Endometrium (tissue), 2 donors: ENCODE data around the gene ARID1B.

Source experiments
- FAIRE-seq: peaks from 2 replicates; lab custom pipeline; 2012; peaks lifted over from hg19 to GRCh38; lab: Jason Lieb, UNC
- donor health status: control.
- donor health status: control.

ARID1B gene

DNA sequence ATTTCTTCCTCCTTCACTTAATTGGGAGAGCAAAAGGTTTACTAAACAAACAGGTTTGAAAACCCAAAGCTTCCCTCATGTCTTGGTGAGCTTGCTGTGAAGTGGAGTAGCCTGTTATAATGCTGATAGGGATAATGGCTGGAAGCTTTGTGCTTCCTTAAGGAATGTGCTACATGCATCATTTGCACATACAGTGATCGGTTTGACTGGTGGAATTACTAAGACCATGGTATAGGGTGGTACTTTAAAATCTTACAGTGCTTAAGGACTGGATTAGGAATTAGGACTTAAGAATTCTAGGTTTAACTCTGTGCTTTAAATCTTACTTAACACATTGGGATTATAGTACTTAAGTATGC lies 75.7 kb downstream of the ARID1B start:
- FAIRE-seq: no peak

DNA sequence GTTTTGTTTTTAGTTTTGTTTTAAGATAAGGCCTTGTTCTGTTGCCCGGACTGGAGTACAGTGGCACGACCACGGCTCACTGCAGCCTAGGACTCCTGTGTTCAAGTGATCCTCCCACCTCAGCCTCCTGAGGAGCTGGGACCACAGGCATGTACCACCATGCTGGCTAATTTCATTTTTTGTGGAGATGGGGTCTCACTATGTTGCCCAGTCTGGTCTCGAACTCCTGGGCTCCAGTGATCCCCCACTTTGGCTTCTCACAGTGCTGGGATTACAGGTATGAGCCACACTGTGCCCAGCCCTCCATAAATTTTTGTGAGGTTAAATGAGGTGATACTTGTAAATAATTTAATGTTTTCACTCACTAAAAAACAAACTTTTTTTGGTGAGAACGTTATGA lies 76.6 kb downstream of the ARID1B start:
- no peak for FAIRE-seq

DNA sequence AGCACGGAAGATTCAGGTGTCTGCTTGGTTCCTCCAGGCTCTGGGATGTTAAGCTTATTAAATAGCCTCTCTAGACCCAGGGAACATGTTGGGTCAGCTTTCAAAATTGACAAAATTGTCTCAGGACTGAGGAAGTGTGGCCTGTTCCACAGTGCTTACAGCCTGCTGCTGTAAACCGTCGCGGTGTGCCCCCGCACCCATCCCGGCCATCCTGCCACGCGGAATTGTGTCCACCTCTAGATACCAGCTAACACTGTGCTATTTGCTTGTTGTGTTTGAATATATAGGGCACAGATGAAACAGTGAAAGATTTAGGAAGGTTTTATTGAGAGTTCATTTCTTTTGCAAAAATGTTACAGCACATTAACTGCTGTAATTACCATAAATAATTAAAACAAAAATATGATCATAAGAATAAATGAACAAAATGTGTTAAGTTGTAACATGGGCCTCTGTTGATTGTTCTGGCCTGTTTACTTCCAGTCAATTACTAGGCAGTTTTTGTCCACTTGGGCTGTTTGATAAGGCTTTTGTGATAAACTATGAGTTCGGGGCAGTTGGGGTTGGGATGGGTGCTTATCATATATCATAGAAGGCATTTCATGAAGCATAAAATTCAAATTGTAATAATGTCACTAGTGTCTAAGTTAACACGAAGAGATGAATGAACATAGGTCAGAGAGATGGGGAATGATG lies 77.4 kb downstream of the ARID1B start:
- no peak for FAIRE-seq

DNA sequence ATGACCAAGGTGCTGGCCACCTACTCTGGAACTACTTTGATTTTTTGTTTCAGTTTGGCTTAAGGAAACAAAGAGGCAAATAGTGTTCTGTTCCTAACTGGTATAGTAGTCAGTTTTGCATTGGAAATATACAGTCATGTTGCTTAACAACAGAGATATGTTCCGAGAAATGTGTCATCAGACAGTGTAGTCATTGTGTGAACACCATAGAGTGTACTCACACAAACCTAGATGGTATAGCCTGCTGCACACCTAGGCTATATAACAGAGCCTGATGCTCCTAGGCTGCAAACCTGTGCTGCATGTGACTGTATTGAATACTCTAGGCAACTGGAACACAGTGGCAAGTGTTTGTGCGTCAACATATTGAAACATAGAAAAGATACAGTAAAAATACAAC lies 80.4 kb downstream of the ARID1B start:
- no peak for FAIRE-seq

DNA sequence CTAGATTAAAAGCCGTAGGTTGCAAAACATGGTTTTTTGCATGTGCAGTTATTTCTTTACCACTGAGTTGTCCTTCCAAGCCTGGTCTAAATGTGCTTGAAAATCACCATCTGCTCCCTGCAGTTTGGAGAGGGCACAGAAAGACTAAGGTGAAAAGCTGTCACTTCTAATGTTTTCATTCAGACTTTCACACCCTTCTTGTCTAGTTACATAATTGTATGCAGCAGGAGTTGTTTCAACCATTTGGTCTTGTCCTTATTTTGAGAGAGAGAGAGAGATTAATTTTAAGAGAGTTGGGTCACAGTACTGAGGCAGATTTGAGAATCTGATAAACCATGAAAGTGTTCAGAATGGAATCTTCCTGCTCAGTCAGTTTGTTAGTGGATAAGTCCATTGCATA lies 82.5 kb downstream of the ARID1B start:
- no peak for FAIRE-seq

DNA sequence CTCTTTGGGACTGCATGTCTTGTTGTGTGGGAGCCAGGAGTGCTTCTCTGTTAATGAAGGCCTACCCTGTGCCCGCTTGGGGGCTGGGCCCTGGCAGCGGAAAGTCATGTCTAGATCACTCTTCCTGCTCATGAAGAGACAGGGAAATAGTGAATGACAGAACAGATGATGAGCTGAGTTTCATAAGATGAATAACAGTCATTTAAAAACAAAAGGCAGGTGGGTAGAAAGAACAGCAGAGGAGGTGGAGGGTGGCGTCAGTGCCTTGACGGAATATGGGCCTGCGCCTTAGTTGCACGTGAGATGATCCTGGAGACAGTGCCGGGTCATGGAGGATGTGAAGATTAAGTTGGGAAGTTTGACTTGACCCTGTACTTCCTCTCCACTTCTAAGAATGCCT lies 85.5 kb downstream of the ARID1B start:
- FAIRE-seq: no peak

DNA sequence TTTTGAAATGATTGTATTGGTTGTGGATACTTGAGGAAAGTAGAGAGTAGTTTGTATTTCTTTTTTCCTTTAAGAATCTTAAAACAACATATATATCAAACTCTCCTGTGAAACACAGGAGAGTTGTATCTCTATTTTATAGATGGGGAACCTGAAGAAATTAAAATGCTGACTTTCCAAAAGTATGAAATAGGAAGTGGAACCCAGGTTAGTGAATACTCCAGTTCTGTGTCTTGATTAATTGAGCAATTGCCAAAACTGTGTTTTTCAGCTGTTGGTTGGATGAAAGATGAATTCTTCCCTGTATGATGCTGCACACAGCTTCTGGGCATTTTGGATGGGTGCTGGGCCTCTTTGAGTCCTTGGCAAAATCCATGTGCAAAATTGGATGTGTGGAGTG lies 86.3 kb downstream of the ARID1B start:
- no peak for FAIRE-seq

DNA sequence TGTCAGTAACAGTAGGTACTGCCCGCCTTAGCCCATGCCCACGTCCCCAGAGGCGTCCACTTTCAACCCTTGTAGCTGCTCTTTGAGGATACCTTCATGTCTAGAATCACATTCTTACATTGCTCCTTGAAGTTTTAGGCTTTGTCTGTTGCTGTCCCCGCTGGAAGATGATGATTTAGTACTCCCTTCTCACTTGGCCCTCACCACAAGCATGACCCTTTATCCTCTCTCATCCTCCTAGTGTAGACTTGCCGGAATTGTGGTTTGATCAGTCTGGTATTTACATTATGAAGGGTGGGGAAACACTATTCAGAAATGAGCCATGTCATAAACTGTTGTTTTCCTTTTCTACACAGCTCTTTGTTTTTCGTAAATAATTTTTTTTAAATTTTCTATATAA lies 87.4 kb downstream of the ARID1B start:
- no peak for FAIRE-seq

DNA sequence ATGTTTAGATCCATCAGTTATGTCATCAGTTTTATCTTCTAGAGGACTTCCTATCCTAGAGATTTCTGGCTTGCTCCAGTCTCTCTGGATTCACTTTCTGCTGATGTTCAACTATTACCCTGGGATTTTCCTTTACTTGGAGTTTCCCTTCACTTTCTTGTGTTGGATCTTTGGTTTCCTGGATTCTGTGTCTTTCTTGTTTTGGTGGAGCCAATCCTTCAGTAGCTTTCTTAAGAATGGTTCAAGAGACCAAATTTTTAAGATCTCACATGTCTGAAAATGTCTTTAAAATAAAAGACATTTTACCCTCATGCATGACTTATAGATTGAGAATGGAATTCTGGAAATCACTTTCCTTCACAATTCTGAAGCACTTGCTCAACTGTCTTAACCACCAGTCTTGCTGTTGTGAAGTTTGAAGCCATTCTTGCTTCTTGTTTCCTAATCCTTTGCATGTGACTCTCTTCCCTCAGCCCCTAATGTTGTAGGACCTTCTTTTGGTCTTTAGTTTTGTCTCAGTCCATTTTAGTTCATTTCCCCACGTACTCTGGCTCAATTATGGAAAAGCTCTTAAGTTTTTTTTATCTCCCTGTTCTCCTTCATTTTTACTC lies 87.9 kb downstream of the ARID1B start:
- FAIRE-seq: no peak

DNA sequence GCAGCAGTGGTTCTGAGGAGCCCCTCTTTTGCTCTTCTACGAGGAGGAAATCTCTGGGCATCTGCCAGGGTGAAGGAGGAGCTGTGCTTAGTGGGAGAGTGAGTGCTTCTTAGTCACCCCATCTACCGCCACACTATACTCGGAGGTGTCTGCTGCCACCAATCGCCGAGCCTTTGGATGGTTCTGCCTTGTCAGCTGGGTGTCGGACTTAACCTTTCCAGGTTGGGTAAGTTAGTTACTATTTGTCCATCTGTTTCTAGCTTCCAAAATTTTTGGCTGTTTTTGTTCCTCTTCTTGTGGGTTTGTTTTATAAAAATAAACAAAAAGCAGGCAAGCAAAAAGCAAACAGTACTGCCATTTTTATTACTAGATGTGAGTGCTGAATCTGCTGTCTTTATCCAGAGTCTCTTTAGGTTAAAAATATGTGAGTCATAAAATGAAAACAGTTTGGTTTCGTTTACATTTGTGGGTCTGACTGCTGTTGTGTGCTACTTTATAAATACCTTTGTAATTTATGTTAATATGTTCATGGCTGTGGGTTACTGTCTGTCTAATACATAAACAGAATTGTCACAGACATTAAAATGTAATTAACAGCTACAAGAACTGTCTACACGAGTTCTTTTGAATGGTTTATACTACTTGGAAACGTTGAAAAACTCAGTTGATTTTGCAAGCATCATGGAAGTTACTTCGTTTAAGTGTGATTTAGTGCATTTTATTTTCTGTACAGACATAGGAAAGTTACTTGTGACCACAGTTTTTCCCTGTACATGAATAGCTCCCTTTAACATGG lies 89.2 kb downstream of the ARID1B start:
- peak; percentile 71 for FAIRE-seq

DNA sequence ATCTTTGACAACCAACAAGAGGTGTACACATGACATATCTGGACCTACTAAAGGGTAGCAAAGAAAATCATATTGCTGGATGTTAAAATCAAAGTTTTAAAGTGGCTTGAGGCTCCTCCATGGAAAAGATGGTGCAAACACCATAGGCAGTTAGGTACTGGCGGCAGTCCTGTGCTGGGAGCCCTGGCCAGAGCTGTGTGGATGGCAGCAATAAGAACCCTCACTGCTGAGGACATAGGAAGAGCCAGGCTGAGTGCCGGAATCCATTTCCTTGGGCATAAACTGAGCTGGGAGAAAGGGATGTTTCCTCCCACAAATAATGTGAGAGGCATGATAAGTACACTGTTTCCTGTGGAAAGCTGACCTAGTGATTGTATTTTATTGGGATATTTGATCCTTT lies 89.9 kb downstream of the ARID1B start:
- no peak for FAIRE-seq

DNA sequence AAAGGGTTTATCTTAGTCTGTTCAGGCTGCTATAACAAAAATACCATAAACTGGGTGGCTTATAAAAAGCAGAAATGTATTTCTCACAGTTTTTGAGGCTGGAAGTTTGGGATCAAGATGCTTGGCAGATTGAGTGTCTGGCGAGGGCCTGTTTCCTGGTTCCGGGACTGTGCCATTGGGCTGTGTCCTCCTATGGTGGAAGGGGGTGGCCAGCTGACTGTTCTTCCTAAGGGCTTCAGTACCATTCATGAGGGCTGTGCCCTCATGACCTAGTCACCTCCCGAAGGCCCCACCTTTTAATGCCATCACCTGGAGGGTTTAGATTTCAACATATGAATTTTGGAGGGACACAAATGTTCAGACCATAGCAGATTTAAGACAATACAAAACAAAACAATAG lies 91.2 kb downstream of the ARID1B start:
- FAIRE-seq: no peak

DNA sequence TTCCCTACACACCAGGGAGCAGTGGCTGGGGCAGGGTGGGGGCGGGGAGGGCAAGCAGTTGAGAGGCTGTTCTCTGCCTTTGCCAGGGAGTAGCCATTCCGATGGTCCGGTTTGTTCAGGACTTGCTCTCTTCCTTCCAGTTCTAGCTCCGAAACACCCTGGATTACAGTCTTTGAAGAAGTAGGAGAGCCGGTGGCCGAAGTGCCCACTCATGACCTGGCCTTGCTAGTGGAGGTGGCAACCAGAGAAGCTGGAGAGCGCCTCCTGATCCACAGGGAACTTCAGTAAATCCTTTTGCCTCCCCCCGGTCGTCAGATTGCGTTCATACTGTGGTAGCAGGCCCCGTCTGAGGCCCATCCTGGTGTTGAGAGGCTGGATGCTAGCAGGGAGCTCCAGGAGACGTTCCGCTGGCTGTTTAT lies 92.8 kb downstream of the ARID1B start:
- FAIRE-seq: no peak

DNA sequence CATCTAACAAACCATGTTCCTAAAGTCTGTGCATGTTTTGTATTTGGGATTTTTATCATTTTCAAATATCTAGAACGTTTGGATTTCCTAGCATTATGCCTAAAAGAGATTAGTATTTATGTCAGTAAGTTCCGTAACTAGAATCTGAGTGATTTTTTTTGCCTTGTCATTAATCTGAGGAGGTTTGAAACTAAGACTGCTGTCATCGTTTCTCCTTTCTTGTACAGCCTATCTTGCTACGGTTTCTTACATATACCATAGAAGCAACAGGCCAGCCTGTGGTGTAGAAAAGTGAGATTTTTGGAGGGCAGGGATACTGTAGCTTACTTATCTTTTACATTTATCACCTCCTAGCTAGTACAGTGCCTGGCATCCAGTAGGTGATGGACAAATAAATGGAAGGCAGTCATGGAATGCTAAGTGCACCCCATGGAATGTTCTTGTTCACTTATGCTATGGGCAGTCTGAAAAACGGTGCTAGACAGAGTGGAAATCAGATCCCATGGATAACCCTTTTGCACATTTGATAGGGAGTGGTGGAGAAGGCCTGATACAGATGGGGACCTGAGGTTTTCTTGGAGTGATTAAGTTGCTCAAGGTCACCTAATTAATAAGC lies 93.9 kb downstream of the ARID1B start:
- no peak for FAIRE-seq

DNA sequence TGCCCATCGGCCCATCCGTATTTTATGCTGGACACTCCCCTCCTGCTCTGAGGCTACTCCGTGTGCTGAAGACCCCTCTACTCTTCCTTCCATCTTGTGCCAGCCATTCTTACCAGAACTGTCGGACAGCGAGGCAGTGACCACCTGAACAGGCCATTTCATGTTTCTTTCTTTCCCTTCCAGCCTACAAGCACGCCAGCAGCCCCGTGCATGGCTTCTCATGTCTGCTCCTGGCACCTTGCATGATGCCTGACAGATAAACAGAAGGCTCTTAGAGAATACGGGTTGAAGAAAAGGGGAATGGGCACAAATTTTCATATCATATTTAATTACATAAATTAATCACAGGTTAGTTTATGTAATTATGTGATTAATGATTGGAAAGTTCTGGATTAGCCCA lies 95.7 kb downstream of the ARID1B start:
- FAIRE-seq: no peak

DNA sequence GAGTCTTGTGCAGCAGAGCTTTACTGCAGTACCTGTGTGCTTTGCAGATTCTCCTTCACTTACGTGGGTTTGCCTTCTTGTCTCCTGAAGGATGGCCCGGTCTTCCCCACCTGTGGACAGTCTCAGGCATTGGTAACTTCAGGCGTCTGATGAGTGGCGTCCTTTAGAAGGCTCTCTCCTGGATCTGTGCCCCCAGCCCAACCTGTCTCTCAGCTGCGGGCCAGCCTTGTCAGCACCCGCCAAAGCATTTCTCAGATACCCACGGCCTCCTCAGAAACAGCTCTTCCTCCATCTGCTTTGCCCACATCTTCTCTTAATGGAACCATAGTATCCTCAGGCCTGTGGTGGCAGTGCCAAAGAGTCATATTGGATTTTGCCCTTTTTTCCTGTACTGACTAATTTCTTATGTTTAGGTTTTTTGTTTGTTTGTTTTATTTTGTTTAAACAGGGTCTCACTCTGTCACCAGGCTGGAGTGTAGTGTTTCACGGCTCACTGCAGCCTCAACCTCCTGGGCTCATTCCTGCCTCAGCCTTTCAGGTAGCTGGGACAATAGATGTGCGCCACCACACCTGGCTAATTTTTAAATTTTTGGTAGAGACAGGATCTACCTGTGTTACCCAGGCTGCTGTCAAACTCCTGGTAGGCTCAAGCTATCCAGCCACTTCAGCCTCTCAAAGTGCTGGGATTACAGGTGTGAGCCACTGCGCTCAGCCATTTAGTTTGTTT lies 96.6 kb downstream of the ARID1B start:
- FAIRE-seq: no peak

DNA sequence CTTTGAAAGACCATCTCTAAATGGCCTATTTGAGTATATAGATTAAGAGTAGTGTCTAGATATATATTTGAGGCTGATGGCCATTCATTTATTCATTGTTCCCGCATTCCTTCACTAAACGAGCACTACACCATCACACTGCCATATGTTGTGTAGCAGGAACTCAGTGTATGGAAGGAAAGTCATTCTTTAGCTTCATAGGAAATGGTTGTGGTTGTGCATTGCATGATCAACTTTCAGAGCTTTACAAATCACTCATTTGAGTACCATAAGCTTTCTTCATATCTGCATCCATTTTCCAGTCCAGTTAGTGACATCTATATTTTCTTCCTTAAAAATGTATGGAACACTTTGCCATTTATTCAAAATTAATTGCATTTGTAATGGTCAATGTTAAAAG lies 97.9 kb downstream of the ARID1B start:
- no peak for FAIRE-seq

DNA sequence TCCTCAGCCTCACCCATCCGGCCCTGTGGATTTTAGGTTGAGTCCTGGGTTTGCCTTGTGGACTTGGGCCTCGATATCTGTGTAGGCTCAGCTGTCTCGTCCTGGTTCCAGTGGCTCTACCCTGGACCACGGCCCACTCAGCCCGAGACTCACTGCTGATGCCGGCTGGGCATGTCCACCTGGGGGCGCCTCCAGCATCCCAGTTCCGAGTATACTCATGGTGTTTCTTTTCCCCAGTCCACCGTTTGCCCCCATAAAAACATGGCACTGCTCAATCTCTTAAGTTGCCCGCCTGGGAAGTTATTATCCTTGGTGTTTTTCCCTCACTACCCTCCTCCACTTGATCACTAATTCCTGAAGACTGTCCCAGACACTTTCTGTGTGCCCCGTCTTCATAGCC lies 99.1 kb downstream of the ARID1B start:
- no peak for FAIRE-seq

DNA sequence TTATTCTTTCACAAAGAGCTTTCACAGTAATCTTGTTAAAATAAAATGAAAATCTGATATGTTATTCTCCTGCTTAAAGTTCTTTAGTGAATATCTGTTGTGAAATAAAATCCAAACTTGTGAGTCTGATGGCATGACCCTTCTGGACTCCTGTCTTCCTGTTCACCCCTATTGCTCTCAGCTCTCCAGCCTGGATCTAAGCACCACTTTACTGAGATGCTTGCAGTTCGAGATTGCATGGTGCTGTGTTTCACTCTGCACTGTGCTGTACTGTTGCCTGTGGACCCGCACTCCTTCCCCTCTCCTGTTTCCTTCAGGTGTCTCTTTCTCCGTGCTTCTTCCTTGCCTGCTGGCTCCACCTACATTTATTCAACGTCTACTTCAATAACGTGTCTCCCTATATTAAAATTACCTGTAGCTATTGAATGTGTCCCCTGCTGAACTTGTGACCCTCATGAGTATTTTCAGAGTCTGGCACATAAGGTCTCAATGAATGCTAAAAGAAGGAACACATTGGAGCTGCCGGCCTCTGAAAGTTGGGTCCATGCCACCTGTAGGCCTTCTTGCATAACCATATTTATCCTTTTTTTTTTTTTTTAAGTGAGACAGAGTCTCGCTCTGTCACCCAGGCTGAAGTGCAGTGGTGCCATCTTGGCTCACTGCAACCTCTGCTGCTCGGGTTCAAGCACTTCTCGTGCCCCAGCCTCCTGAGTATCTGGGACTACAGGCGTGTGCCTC lies 100.1 kb downstream of the ARID1B start:
- FAIRE-seq: no peak

DNA sequence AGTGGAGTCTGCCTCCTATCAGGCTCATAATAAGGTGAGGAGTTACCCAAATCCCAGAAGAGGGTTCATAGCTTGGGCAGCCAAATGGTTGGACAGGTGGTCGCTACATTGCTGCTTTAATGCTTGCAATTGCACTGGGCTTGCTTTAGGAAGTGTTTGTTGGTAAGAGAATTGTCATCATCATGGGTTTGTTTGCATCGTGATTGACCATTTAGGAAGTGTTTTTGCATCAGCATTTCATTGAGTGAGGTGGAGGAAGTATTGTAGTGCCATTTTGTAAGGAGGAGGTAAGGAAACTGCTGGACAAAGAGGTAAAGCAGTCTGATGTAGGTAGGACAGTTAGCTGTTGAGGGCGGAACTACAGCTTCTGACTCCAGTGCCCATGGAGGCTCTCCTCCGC lies 101.5 kb downstream of the ARID1B start:
- FAIRE-seq: no peak

DNA sequence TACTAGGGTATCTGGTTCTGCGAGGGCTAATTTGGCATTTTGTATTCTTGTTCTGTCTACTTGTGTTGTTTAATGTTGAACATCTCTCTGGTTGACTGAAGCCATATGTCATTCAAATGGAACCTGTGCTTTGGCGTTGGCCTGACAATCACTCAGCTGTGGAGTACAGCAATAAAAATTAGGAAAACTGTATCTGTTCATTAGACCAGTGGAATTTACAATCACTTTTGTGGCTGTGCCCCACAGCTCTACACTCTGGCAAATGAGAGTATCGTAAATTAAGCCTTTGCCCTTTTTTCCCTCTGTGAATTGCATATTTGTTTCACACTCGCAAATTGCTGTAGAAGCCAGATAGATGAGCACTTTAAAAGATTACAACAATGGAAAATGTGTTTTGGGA lies 102.0 kb downstream of the ARID1B start:
- no peak for FAIRE-seq

DNA sequence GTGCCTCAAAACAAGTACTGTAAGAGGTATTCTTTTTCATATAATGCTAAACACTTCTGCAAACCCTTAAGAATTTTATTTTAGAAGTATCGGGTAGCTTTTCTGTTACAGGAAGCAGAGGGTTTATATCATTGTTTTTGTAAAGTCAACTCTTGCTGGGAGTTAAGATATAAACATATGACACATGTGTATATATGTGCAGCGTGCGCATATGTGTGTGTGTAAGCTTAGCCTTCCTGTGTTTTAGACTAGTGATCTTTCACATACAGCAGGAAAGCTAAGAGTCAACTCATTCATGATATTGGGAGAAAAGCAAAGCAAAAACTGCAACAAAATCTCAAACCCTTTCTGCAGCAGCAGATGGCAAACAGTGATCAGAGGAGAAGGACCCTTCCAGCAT lies 102.4 kb downstream of the ARID1B start:
- FAIRE-seq: no peak
